ENCODE measurements around the gene NRN1L.

The NRN1L gene

GRCh38 chr16:67933805-67934204, 49.1 kb downstream of the NRN1L start:
- Histone ChIP-seq H4K20me1 (ENCODE audit: control insufficient read depth, insufficient read depth, low read depth, low read length) (no peaks in the 10 kb centered on the region), H3K4me3 (ENCODE audit: low read length) (no peak overlapping the region), H3K9me3 (ENCODE audit: control insufficient read depth, insufficient read depth, low read length) (no peaks in the 10 kb centered on the region), H3K36me3 (ENCODE audit: control insufficient read depth, low read length) (peaks cover 48% of the 10 kb centered on the region), H3K27ac (ENCODE audit: low read depth, low read length) (no peak overlapping the region), H3K79me2 (ENCODE audit: control insufficient read depth, low read length) (peaks cover 31% of the 10 kb centered on the region), H3F3A (ENCODE audit: control insufficient read depth, insufficient read depth) (peaks cover 4% of the 10 kb centered on the region; the same call in 1 of the 2 replicates), H3K27me3 (ENCODE audit: control insufficient read depth, low read length) (no peaks in the 10 kb centered on the region), H3K4me2 (ENCODE audit: low read length) (no peak overlapping the region), H3K9me2 (replicated peaks; ENCODE audit: control insufficient read depth, low read length) (no peaks in the 10 kb centered on the region), H3K4me1 (ENCODE audit: control insufficient read depth, low read length) (peaks cover 21% of the 10 kb centered on the region)
- no peak for TF ChIP-seq CTCF (IDR thresholded peaks at IDR 0.05; ENCODE audit: low read depth, low read length, poor library complexity, severe bottlenecking)
- TF ChIP-seq EZH2phosphoT487 (IDR thresholded peaks at IDR 0.05; ENCODE audit: borderline replicate concordance, low read length), result no peak

GRCh38 chr16:67934306-67935100, 49.8 kb downstream of the NRN1L start:
- no peaks in the 10 kb centered on the region for H3K27me3 ChIP-seq (ENCODE audit: control insufficient read depth, low read length)
- H4K20me1 ChIP-seq (ENCODE audit: control insufficient read depth, insufficient read depth, low read depth, low read length), result no peaks in the 10 kb centered on the region
- peak overlapping the region; percentile 98 for H3K4me3 ChIP-seq (ENCODE audit: low read length)
- peaks cover 4% of the 10 kb centered on the region; the same call in 1 of the 2 replicates for H3F3A ChIP-seq (ENCODE audit: control insufficient read depth, insufficient read depth)
- H3K36me3 ChIP-seq (ENCODE audit: control insufficient read depth, low read length), result peaks cover 43% of the 10 kb centered on the region
- peaks cover 31% of the 10 kb centered on the region for H3K79me2 ChIP-seq (ENCODE audit: control insufficient read depth, low read length)
- no peak overlapping the region for H3K27ac ChIP-seq (ENCODE audit: low read depth, low read length)
- no peaks in the 10 kb centered on the region for H3K9me2 ChIP-seq (replicated peaks; ENCODE audit: control insufficient read depth, low read length)
- peaks cover 21% of the 10 kb centered on the region for H3K4me1 ChIP-seq (ENCODE audit: control insufficient read depth, low read length)
- TF ChIP-seq EZH2phosphoT487 (IDR thresholded peaks at IDR 0.05; ENCODE audit: borderline replicate concordance, low read length) (no peak), CTCF (IDR thresholded peaks at IDR 0.05; ENCODE audit: low read depth, low read length, poor library complexity, severe bottlenecking) (no peak)
- H3K9me3 ChIP-seq (ENCODE audit: control insufficient read depth, insufficient read depth, low read length), result no peaks in the 10 kb centered on the region
- H3K4me2 ChIP-seq (ENCODE audit: low read length), result peak overlapping the region; percentile 98

GRCh38 chr16:67935101-67935401, 50.4 kb downstream of the NRN1L start:
- Histone ChIP-seq H3K9me2 (replicated peaks; ENCODE audit: control insufficient read depth, low read length) (no peaks in the 10 kb centered on the region), H4K20me1 (ENCODE audit: control insufficient read depth, insufficient read depth, low read depth, low read length) (no peaks in the 10 kb centered on the region), H3K27me3 (ENCODE audit: control insufficient read depth, low read length) (no peaks in the 10 kb centered on the region), H3K4me1 (ENCODE audit: control insufficient read depth, low read length) (peaks cover 21% of the 10 kb centered on the region), H3F3A (ENCODE audit: control insufficient read depth, insufficient read depth) (peaks cover 4% of the 10 kb centered on the region; the same call in 1 of the 2 replicates), H3K27ac (ENCODE audit: low read depth, low read length) (no peak overlapping the region), H3K36me3 (ENCODE audit: control insufficient read depth, low read length) (peaks cover 47% of the 10 kb centered on the region), H3K4me3 (ENCODE audit: low read length) (peak overlapping the region; percentile 98), H3K9me3 (ENCODE audit: control insufficient read depth, insufficient read depth, low read length) (no peaks in the 10 kb centered on the region), H3K4me2 (ENCODE audit: low read length) (peak overlapping the region; percentile 98), H3K79me2 (ENCODE audit: control insufficient read depth, low read length) (peaks cover 31% of the 10 kb centered on the region)
- TF ChIP-seq EZH2phosphoT487 (IDR thresholded peaks at IDR 0.05; ENCODE audit: borderline replicate concordance, low read length), result no peak
- no peak for TF ChIP-seq CTCF (IDR thresholded peaks at IDR 0.05; ENCODE audit: low read depth, low read length, poor library complexity, severe bottlenecking)

Data from DOHH2 (cell line).